Neural progenitor cell (in vitro differentiated cells): Measurements from ENCODE around the gene AKAP1. TPM values are rescaled to one million over a fixed set of nuclear protein-coding genes. Genes with fewer than 3 reads are reported as not detected.
A peak's percentile ranks its signal among the peaks of the same experiment; 100 is the strongest.

Experiments used
- DNase-seq: peaks from one replicate; pipeline ENCODE4 v3.0.0-alpha.2; 2016; ENCODE audit warnings: low spot score
- H2AFZ ChIP-seq: fragments of 200-600 bp; sonication (generic); replicated peaks from 2 replicates; pipeline ENCODE4 v1.6.1; 2016; ENCODE audit warnings: antibody characterized with exemption
- H3F3A ChIP-seq: fragments of 200-600 bp; sonication (generic); 2 replicates; pipeline ENCODE4 v1.6.1; 2016; ENCODE audit warnings: antibody characterized with exemption, low read depth
- H3K27ac ChIP-seq: fragments of 200-600 bp; sonication (generic); 2 replicates; pipeline ENCODE4 v1.5.1; 2016; ENCODE audit warnings: mild to moderate bottlenecking
- H3K27me3 ChIP-seq: fragments of 200-600 bp; sonication (generic); 2 replicates; pipeline ENCODE4 v1.6.1; 2016; ENCODE audit warnings: mild to moderate bottlenecking, moderate library complexity
- H3K36me3 ChIP-seq: fragments of 200-600 bp; sonication (generic); 2 replicates; pipeline ENCODE4 v1.5.1; 2016
- H3K4me1 ChIP-seq: fragments of 200-600 bp; sonication (generic); 2 replicates; pipeline ENCODE4 v1.6.1; 2016; ENCODE audit warnings: mixed run types
- H3K4me2 ChIP-seq: fragments of 200-600 bp; sonication (generic); 2 replicates; pipeline ENCODE4 v1.6.1; 2016
- H3K4me3 ChIP-seq: fragments of 200-600 bp; sonication (generic); 2 replicates; pipeline ENCODE4 v1.5.1; 2016
- H3K79me2 ChIP-seq: fragments of 200-600 bp; sonication (generic); 2 replicates; pipeline ENCODE4 v1.6.1; 2016; ENCODE audit warnings: low read depth
- H3K9ac ChIP-seq: fragments of 200-600 bp; sonication (generic); 2 replicates; pipeline ENCODE4 v1.6.1; 2016
- H3K9me3 ChIP-seq: fragments of 200-600 bp; sonication (generic); 2 replicates; pipeline ENCODE4 v1.5.1; 2016; ENCODE audit warnings: low read depth
- H4K20me1 ChIP-seq: fragments of 200-600 bp; sonication (generic); 2 replicates; pipeline ENCODE4 v1.6.1; 2016; ENCODE audit warnings: low read depth
- H3K27ac Mint-ChIP-seq: 3 replicates; pipeline ENCODE4 v1.8.0; 2021; ENCODE audit warnings: mixed read lengths
- H3K27me3 Mint-ChIP-seq: 2 replicates; pipeline ENCODE4 v1.8.0; 2022; ENCODE audit warnings: low read depth, mild to moderate bottlenecking, inconsistent platforms, moderate library complexity, mixed read lengths; ENCODE audit not compliant: insufficient read depth
- H3K36me3 Mint-ChIP-seq: 3 replicates; pipeline ENCODE4 v1.8.0; 2021; ENCODE audit warnings: mixed read lengths
- H3K4me1 Mint-ChIP-seq: 3 replicates; pipeline ENCODE4 v1.8.0; 2021; ENCODE audit warnings: mixed read lengths
- H3K4me3 Mint-ChIP-seq: 3 replicates; pipeline ENCODE4 v1.8.0; 2021; ENCODE audit warnings: mild to moderate bottlenecking, moderate library complexity, mixed read lengths
- H3K9me3 Mint-ChIP-seq: 3 replicates; pipeline ENCODE4 v1.8.0; 2020; ENCODE audit warnings: mixed read lengths
- EZH2 ChIP-seq: fragments of 200-600 bp; sonication (generic); IDR thresholded peaks from 2 replicates; pipeline ENCODE4 v1.6.1; 2017; ENCODE audit warnings: antibody characterized with exemption, mild to moderate bottlenecking, moderate library complexity
- EZH2phosphoT487 ChIP-seq: fragments of 200-600 bp; sonication (generic); IDR thresholded peaks from 2 replicates; pipeline ENCODE4 v1.6.1; 2017; ENCODE audit warnings: antibody characterized with exemption
- total RNA-seq: library from RNA; depleted of rRNA; stranded (reverse); fragments of >200 nt; gene quantifications from 2 replicates; pipeline ENCODE4 v1.2.3, GENCODE V29; 2015; ENCODE audit warnings: low replicate concordance
- TF ChIP-seq, protein P1 (sequence below): fragments of 200-600 bp; sonication (generic); IDR thresholded peaks from 2 replicates; pipeline ENCODE4 v1.5.1; 2017; ENCODE audit warnings: antibody characterized with exemption, mild to moderate bottlenecking

AKAP1 gene
- total RNA-seq, 1 donor from 2014 or later = 8.8 TPM

DNA sequence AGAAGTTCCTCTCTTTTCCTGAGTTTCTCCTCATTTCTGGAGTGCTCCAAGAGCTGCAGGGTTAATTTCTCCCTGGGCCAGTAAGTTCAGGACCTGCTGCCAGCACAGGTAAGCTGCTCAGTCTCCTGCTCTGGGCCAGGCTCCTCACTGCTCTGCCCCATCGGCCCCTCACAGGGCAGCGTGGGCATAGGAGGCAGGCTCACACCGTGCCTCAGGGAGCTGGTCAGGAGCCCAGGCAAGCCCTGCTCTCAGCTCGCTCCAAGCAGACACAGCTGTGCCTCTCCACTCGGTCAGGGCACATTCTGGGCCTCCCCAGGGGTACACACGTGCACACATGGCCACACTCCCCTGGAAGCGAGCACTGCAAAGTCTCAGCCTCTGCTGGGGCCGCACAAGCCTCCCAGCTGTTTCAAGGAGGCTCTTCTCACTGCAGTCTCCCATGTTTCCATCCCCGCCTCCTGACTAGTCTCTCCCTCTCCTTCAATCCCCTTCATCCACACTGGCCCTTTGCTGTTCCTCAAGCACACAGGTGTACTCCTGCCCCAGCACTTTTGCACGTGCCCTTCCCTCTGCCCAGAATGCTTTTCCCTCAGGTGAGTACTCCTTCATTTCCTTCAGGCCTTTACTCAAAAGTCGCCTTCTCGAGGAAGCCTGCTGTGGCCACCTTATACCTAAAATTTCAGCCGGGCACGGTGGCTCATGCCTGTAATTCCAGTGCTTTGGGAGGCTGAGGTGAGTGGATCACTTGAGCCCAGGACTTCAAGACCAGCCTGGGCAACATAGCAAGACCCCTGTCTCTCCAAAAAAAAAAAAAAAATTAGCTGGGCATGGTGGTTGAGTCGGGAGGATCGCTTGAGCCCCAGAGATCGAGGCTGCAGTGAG, 53.2 kb downstream of the AKAP1 start:
- peaks cover 15% of the 10 kb centered on the region for H3K4me1 ChIP-seq
- no peak overlapping the region for H3K4me3 ChIP-seq
- peaks cover 2% of the 10 kb centered on the region for H3K9me3 Mint-ChIP-seq
- peaks cover 4% of the 10 kb centered on the region for H3K27me3 Mint-ChIP-seq
- no peaks in the 10 kb centered on the region for H4K20me1 ChIP-seq
- no peak for DNase-seq
- H3K4me1 Mint-ChIP-seq = peaks cover 54% of the 10 kb centered on the region
- H3K9me3 ChIP-seq = no peaks in the 10 kb centered on the region
- no peaks in the 10 kb centered on the region for H3K27me3 ChIP-seq
- H3K27ac Mint-ChIP-seq = peak overlapping the region; percentile 34
- no peak overlapping the region for H2AFZ ChIP-seq
- H3K4me3 Mint-ChIP-seq = no peak overlapping the region
- H3K27ac ChIP-seq = no peak overlapping the region
- H3F3A ChIP-seq = peaks cover 10% of the 10 kb centered on the region
- no peak overlapping the region for H3K4me2 ChIP-seq
- H3K9ac ChIP-seq = no peak overlapping the region
- no peaks in the 10 kb centered on the region for H3K36me3 ChIP-seq
- no peak for TF ChIP-seq EZH2
- no peaks in the 10 kb centered on the region for H3K79me2 ChIP-seq
- H3K36me3 Mint-ChIP-seq = no peaks in the 10 kb centered on the region

DNA sequence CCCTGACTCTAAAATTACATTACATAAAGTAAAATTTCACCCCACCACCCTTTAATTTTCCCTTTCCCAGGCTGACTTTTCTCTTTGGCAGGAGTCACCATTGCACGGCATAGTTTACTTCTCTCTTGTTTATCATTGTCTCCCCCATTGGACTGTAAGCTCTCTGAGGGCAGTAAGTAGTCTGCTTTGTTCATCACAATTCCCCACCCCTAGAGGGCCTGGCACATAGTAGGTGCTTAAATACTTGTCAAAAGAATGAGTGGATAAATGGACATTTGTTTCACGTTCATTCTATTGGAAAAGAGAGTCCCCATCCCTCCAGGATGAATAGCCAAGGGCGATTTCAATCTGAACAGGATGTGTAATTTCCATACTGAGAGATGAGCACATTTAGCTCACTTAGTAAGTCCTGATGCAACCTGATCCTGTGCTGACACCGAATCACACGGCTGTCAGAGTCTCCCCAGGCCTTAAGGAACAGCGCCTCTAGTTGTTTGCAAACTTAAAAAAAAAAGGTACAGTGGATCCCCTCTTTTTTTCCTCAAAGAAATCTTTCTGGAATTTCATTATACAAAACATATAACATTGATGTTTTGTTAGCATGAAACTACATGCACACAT, 54.0 kb downstream of the AKAP1 start:
- Mint-ChIP-seq H3K36me3 (no peaks in the 10 kb centered on the region), H3K9me3 (peaks cover 2% of the 10 kb centered on the region), H3K27ac (no peak overlapping the region), H3K27me3 (no peaks in the 10 kb centered on the region), H3K4me1 (peaks cover 53% of the 10 kb centered on the region), H3K4me3 (no peak overlapping the region)
- no peak overlapping the region for H3K27ac ChIP-seq
- H4K20me1 ChIP-seq = no peaks in the 10 kb centered on the region
- no peak overlapping the region for H2AFZ ChIP-seq
- H3K4me1 ChIP-seq = peaks cover 12% of the 10 kb centered on the region
- no peak for DNase-seq
- no peaks in the 10 kb centered on the region for H3K9me3 ChIP-seq
- no peaks in the 10 kb centered on the region for H3K36me3 ChIP-seq
- TF ChIP-seq EZH2 (no peak), EZH2phosphoT487 (no peak)
- TF ChIP-seq, protein P1, sequence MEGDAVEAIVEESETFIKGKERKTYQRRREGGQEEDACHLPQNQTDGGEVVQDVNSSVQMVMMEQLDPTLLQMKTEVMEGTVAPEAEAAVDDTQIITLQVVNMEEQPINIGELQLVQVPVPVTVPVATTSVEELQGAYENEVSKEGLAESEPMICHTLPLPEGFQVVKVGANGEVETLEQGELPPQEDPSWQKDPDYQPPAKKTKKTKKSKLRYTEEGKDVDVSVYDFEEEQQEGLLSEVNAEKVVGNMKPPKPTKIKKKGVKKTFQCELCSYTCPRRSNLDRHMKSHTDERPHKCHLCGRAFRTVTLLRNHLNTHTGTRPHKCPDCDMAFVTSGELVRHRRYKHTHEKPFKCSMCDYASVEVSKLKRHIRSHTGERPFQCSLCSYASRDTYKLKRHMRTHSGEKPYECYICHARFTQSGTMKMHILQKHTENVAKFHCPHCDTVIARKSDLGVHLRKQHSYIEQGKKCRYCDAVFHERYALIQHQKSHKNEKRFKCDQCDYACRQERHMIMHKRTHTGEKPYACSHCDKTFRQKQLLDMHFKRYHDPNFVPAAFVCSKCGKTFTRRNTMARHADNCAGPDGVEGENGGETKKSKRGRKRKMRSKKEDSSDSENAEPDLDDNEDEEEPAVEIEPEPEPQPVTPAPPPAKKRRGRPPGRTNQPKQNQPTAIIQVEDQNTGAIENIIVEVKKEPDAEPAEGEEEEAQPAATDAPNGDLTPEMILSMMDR = no peak
- no peaks in the 10 kb centered on the region for H3K79me2 ChIP-seq
- H3K4me3 ChIP-seq = no peak overlapping the region
- H3K27me3 ChIP-seq = no peaks in the 10 kb centered on the region
- H3K9ac ChIP-seq = no peak overlapping the region
- H3K4me2 ChIP-seq = no peak overlapping the region
- peaks cover 17% of the 10 kb centered on the region for H3F3A ChIP-seq

DNA sequence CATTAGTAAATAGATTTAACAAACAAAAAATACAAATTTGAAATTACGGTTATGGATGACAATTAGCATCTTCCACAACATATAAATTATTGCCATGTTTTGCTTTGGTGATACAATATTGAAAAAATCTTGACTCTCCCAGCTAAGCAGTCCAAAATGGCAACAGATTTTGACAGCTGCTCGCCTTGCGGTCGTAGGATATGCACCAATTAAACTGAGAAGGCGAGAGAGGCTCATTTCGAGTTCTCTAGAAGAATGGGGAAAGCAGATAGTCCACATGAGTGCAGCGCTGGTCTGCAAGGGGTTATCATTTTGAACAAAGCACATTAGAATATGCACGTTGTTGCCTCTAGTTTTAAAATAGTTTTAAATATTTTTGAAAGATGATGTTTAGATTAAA, 55.3 kb downstream of the AKAP1 start:
- H3K9ac ChIP-seq = no peak overlapping the region
- H3K9me3 ChIP-seq = no peaks in the 10 kb centered on the region
- Mint-ChIP-seq H3K27ac (no peak overlapping the region), H3K27me3 (no peaks in the 10 kb centered on the region), H3K4me3 (no peak overlapping the region), H3K36me3 (no peaks in the 10 kb centered on the region), H3K4me1 (peaks cover 57% of the 10 kb centered on the region), H3K9me3 (peaks cover 2% of the 10 kb centered on the region)
- H3K4me2 ChIP-seq = no peak overlapping the region
- H3K36me3 ChIP-seq = no peaks in the 10 kb centered on the region
- no peaks in the 10 kb centered on the region for H3K27me3 ChIP-seq
- no peaks in the 10 kb centered on the region for H4K20me1 ChIP-seq
- no peaks in the 10 kb centered on the region for H3K79me2 ChIP-seq
- H3K4me3 ChIP-seq = no peak overlapping the region
- no peak overlapping the region for H3K27ac ChIP-seq
- no peak for DNase-seq
- peaks cover 30% of the 10 kb centered on the region for H3F3A ChIP-seq
- peaks cover 24% of the 10 kb centered on the region for H3K4me1 ChIP-seq
- TF ChIP-seq EZH2phosphoT487 = no peak
- no peak for TF ChIP-seq EZH2
- TF ChIP-seq, protein P1 = no peak
- no peak overlapping the region for H2AFZ ChIP-seq

DNA sequence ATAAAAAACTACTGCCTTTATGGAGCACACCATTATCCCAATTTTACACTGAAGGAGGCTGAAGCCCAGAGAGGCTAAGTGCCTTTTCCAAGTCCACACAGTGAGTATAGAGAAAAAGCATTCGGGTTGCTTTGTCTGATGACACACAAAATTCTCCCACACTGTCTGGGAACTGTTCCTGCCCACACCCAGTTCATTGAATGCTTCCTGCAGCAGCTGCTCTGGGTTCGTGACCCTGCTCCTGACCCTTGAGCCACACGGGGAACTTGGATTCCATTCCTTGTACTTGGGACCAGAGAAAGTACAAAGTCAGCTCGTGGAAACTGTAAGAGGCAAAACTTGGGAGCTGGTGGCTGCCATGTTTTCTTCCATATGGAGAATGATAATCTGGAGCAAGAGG, 57.9 kb downstream of the AKAP1 start:
- H3K4me1 ChIP-seq = peaks cover 27% of the 10 kb centered on the region
- H3K36me3 Mint-ChIP-seq = no peaks in the 10 kb centered on the region
- H3K9me3 Mint-ChIP-seq = peaks cover 2% of the 10 kb centered on the region
- H3K9me3 ChIP-seq = no peaks in the 10 kb centered on the region
- no peak overlapping the region for H3K4me3 Mint-ChIP-seq
- peak overlapping the region; percentile 60 for H3K27ac Mint-ChIP-seq
- DNase-seq = no peak
- peaks cover 42% of the 10 kb centered on the region for H3K4me1 Mint-ChIP-seq
- H3K36me3 ChIP-seq = no peaks in the 10 kb centered on the region
- H3K79me2 ChIP-seq = no peaks in the 10 kb centered on the region
- no peak overlapping the region for H3K4me2 ChIP-seq
- no peak overlapping the region for H3K27ac ChIP-seq
- no peak overlapping the region for H3K4me3 ChIP-seq
- peaks cover 5% of the 10 kb centered on the region for H3K27me3 Mint-ChIP-seq
- H2AFZ ChIP-seq = no peak overlapping the region
- H3K27me3 ChIP-seq = no peaks in the 10 kb centered on the region
- no peaks in the 10 kb centered on the region for H4K20me1 ChIP-seq
- H3K9ac ChIP-seq = no peak overlapping the region
- peaks cover 34% of the 10 kb centered on the region for H3F3A ChIP-seq
- TF ChIP-seq, protein P1 = no peak
- no peak for TF ChIP-seq EZH2phosphoT487
- TF ChIP-seq EZH2 = no peak
